DMS114 treated with DMSO at 0.1 percent for 48 hours (cell line): ENCODE results near the gene BCKDHB.
"Not testable (repeated sequence)": the region's sequence is repeated elsewhere in the genome, so short reads cannot be mapped to it uniquely, and the experiment has no call there.

Experiments
- DNase-seq: peaks from one replicate; lab custom pipeline; 2025; ENCODE audit not compliant: unreplicated experiment; lab: John Stamatoyannopoulos, UW

Gene BCKDHB

DNA sequence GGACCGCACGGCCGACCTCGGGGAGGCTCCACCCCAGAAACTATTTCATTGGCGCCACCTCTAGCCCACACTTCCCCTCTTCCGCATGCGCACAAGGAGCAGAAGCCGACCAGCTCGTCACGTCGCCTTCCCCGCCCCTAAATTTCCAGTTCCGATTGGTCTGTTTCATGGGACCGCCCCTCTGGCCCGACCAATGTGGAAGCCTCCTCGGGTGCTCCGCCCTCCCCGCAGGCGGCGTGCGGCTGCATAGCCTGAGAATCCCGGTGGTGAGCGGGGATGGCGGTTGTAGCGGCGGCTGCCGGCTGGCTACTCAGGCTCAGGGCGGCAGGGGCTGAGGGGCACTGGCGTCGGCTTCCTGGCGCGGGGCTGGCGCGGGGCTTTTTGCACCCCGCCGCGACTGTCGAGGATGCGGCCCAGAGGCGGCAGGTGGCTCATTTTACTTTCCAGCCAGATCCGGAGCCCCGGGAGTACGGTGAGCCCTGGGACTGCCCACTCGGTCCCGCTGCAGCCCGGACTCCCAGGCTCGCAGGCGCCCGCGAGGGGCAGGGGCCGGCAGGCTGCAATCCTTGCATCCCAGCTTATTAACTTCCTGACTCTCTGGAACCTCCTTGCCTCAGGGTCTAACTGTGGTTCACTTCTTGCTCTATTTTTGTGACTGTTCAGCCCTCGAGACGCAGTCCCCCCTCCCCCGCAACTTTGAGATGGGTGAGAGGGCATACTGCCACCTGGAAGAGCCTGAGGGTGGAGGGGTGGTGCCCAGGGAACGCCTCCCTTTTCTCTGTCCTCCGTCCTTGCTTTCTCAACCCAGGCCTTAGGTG, at the start of gene BCKDHB:
Gene BCKDHB, plus strand, starts transcription at position 254 of the 818 bp plus-strand sequence. Its CDS starts 23 bp downstream, at position 277.
- DNase-seq, result peak; percentile 93

DNA sequence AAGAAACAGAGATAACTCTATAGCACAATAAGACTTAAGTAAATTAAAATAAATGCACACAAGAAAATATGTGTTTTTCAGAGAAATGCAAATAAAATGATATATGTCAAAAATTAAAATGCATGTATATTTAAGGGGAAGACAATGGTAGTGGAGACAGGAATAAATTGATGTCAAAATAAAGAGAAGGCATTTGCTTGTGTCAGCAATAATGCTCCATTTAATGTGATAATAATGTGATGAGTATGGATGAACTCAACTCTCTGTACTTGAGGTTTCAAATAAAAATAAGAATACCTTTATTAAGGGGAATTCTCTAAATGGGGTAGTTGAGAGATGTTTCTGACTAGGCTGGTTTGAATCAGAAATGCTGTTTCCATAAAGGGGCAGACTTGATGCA, 45.7 kb upstream of the BCKDHB start:
- DNase-seq, result no peak

DNA sequence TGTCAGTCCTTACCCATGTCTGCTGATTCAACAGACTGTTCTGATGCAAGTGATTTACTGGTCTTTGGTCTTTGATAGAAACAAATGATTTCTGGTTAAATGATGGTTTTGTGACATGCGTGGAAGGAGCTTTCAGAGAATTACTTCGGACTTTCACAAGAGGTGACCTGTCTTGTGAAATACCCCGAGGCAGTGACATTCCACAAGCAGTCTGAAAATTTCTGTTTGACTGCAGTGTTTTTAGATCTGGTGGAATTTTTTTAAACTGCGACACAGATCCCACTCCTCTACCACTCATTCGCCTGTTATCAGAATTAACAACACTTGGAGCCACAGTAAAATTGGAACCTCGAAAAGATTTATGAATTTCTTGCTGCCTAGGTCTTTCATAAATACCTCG, 38.3 kb upstream of the BCKDHB start:
- not testable (repeated sequence) for DNase-seq

DNA sequence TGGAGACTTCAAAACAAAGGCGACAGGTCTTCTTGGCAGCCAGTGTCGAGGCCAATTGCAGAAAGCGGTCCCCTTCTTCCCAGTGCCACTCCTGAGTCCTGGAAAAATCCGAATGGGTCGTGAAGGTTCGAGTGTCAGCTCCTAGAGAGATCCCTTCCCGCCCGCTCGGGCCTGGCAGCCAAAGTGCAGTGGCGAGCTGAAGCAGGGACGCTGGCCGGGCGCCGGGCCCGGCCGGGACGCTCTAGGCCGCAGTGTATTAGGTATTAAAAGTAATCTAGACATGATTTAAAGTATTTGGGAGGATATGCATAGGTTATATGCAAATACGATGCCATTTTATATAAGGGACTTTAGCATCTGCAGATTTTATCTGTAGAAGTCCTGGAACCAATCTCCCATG, 36.0 kb upstream of the BCKDHB start:
- DNase-seq, result not testable (repeated sequence)

DNA sequence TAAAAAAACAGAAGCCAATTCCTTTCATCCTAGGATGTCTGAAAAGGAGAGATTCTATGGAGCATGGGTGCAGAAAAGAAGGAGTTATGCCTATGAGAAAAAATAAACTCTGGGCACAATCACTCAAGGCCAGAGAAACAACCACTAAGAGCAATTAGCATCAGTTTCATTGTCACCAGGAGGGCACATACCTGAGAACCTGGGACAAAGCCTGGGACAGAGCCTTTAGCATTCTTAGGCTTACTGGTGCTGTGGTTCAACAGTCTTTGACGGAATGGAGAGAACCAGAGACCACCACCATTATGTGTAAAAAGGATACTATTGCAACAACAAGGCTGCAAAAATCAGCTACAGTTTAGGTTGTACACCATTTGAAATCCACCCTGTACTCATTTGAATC, 29.4 kb upstream of the BCKDHB start:
- no peak for DNase-seq

DNA sequence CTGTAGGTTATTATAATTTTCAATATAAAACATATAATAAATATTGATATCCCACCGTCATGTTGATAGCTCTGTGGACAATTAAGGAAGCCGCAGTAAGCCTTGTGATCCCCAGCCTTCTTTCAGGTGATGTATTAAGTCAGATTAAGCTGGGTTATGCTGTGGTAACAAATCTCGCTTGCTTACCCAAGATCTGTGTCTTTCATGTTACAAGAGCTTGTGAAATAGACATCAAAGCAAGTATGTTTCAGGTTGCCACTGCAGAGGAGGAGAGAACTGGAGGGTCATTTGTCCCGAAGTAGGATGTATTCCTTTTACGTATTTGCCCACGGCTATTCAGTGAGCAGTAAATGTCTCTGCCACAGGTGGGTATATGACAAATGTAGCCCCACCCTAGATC, 17.8 kb upstream of the BCKDHB start:
- no peak for DNase-seq

DNA sequence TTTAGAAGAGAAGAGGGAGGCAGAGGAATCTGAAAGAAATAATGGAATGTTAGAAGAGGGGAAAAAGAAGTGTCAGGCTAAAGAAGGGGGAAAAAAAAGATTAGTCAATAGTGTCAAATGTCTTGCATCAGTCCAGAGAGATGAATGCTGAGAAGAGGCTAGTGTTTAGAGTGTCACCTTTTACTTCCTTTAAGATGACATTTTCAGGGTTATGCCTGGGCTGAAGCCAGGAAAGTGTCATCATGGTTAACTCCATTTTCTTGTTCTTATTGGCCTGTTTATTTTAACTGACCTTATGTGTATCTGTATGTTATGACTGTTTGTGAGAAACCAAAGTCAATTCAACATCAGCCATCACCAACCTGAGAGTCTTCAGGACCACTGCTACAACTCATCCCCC, 15.0 kb upstream of the BCKDHB start:
- no peak for DNase-seq

DNA sequence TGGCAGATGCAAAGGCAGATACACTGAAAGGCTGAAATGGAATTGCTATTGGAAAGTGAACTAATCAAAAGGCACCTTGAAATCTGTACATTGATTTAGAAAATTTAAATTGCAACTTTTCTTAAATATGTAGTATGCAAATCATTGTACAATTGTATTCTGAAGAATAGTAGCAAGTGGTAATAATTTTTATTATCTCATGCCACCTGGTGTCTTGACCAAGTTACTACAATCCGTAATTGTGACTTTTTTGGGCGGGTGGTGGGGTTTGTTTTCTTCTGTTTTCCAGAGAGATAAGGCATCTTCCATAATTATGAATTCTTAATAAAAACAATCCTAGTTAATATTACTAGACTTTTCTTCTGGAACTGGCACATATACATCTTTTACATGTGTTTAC, 12.5 kb upstream of the BCKDHB start:
- peak; percentile 26 for DNase-seq

DNA sequence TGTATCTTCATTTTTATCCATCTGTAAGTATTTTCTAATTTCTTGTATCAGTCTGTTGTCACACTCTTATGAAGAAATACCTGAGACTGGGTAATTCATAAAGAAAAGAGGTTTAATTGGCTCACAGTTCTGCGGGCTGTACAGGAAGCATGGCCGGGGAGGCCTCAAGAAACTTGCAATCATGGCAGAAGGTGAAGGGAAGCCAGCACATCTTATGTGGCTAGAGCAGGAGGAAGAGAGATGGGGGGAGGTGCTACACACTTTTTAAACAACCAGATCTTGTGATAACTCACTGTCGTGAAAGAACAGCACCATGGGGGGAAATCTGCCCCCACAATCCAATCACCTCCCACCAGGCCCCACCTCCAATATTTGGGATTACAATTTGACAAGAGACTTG, 10.9 kb upstream of the BCKDHB start:
- no peak for DNase-seq

DNA sequence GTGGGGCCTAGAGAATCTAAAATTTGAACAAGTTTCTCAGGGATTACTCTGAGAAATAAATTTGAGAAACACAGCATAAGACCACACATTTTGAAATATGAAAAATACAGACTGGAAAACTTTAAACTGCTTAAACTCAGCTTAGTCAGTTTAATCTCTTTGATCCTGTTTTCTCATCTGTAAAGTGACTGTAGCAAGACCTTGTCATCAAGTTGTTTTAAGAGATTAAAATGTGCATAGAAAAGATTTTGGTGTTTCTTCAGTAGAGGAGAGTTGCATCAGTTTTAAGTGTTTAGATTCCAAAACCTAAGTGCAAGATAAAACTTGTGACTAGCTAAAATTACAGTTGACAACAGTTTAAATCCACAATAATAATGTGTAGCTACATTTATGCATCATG, 8.1 kb upstream of the BCKDHB start:
- DNase-seq, result no peak

DNA sequence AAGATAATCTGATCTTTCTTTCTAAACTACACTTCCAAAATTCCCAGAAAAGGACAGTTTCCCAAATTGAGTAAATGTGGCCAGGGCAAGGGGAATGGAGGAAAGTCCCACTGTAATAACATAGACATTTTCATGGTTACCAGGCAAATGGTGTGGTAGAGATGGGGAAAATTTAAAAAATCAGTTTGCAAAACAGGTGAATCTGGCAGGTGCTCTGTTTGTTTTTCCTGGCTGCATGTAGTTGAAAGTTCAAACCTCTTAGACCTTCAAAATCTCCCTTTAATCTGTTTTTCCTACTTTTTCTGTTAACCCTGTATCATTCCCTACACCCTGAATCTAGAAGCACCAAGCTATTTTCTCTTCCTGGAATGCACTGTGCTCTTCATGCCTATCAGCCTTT, 2.0 kb upstream of the BCKDHB start:
- DNase-seq, result no peak

DNA sequence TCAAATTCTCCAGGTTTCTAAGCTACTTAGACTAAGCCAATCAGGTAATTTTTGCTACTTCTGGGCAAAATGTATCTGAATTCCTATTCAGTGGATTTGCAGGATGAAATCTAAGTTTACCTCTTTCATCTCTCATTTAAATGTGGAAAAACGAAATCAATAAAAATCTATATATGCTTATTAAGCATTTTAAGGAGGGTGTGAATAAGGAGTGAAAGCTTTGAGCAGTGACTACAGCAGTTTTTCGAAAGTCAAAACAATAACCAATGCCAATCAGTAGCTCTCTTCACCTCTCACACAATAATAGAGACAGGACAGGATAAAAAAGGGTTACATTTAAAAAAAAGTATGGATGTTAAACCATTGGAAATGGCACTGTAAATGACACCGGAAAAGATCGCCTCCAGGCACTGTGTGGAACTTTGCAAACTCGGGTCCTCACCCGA, 476 bp upstream of the BCKDHB start:
- DNase-seq, result no peak

DNA sequence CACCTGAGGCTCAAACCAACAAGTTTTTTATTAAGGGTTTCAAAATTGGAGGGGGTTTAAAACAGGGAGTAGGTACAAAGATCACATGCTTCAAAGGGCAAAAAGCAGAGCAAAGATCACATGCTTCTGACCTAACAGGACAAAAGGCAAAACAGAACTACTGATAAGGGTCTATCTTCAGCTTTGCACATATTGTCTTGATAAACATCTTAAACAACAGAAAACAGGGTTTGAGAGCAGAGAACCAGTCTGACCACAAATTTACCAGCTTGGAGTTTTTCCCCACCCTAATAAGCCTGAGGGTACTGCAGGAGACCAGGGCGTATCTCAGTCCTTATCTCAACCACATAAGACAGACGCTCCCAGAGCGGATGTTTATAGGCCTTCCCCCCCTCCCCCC, 16.1 kb downstream of the BCKDHB start:
- not testable (repeated sequence) for DNase-seq

DNA sequence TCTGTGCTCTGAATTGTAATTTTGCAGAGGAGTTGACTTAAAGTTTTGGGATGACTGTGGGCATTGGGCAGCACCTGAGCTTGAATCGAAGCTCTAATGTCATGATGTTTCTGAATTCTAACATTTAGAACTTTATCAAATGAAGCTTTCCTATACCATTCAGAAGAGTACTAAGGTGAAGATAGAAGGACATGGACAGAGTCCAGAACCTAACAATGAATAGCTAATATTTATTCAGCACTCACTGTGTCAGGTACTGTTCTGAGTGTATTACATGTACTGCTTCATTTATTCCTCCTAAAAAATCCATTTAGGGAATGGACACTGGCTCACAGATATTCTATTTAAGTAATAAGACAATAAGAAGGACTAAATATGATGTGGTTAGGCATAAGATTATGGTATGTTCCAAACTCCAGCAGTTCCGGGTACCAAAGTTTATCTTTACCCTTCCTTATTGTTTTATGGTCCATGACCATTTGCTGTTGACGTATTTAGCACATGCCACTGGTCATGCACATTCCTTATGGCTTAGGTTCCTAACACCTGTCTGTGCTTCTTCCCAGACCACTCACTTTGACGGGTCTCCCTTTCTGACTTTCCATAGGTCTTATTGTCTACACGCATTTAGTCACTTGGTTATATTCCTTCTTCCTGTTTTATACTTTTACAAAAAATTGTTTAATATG, 20.3 kb downstream of the BCKDHB start:
- no peak for DNase-seq

DNA sequence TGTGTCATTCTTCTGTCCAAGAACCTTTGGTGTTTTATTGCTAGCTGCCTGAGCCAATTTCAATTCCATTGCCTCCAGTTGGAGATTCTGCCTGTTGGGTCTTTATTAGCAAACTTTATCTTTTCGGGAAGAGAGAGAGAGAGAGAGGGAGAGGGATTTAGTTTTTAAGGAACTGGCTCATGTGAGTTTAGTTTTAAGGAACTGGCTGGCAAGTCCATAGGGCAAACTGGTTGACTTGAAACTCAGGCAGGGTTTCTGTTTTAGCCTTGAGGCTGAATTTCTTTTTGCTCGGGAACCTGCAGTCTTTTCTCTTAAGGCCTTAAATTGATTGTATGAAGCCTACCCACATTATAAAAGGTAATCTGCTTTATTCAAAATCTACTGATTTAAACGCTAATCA, 23.0 kb downstream of the BCKDHB start:
- DNase-seq, result no peak

DNA sequence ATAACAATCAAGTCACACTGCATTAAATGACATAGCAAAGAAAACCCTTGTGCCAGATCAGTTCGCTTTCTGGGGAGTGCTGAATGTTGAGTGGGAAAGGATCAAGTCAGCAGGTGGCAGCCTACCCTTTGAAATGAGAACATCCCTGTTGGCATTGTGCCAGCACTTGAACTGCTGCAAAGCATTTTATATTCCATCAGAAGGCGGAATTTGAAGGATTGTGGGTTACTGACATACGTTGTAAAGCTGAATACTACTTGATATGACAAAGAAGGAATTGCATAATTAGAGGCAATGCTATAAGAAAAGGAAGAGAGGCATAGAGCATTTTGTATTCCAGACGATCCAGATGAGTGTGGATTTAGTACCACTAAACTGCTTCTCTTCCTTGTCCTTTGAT, 26.5 kb downstream of the BCKDHB start:
- no peak for DNase-seq

DNA sequence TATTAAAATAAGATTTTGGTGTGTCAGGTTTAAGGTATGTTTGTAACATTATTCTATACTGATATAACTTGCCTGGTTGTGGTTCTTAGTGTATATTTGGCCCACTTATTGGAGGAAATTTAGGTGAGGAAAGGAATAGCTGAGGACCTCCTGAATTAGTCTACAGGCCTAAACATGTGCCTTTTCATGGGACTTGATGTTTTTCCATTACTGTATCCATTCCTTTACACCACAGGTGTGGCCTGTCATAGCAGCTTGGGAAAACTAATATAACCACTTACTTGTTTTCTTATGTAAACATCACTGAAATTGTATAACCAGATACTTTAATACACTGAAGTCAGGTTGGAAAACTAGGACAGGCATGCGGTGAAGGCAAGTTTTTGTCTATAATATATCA, 27.6 kb downstream of the BCKDHB start:
- no peak for DNase-seq

DNA sequence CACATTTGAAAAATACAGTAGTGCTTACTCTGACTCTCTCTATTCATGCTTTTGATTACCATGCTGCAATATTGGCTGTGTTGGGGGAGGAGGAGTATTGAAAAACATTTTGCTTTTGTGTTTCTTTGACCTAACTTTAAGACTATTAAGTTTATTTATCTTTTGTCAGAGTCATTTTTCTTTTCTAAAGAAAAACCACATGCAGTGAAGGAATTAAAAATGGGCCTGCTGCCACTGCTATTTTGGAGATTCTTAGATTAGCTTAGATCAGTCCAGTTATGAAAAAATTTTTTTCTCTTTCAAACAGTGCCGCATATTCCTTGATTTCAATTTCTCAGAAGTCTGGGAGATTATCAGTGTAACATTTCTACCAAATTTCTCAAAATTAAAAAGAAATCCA, 36.1 kb downstream of the BCKDHB start:
- DNase-seq, result no peak

DNA sequence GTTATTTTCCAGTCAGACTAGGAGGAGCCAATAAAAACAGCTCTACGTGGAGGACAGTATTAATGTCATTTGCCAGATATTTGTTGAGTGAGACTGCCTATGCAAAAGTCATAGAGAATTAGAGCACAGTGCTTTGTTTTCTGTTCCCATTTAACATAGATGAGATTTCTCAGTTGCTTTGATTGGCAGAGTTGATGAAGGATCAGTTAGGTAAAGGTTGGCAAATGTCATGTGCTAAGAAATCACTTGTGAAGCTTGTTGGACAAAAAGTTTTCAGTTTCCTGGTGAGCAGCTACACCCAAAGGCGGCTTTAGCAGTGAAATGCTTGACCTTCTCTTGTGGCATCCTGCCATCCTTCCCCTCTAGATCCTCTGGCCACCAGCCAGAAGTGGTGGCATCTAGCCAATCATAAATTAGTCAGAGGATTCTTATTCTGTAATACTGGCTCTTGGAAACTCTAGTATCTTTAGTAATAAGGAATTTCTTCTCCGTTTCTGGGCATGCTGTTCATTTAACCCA, 37.0 kb downstream of the BCKDHB start:
- no peak for DNase-seq

DNA sequence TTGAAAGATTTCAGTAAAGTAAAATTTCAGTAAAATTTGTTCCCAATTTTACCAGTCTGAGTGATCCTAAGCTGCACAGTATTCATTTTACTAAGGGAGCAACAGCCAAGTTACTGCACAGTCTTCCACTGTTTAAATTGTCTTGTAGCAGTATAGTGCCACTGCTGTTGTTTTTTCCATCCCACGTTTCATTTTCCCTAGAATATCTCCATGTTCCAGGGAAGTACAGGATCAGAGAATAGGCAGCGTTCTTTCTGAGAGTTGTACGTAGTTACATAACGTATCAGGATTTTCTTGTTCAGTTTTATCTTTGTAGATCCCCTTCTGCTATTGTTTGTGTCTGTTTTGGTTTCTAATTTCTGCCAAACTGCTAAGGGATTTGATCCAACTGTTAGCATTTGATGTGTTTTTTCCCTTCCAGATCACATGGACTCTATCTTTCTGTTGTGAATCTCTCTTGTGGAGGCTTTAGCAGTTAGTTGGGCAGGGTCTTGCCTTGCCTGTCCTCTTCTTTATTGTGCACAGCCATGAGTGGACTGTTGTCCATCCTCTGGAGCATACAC, 38.4 kb downstream of the BCKDHB start:
- no peak for DNase-seq

DNA sequence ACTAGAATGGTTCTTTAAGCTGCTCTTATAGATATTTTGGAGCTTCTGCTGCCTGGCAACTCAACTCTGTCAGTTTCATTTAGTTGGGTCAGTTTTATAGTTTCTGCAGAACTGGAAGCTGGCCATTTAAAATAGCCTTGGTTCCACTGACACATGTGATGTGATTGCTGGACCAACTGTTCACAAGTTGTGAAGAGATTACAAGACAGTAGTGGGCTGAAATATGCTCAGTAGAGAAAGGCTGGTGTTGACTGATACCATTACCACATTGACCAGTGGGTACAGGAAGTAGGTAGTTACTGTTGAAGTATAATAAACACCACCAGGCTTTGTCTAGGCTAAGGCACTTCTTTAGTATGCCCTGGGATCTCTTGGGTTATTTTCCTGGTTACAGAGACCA, 39.0 kb downstream of the BCKDHB start:
- no peak for DNase-seq

DNA sequence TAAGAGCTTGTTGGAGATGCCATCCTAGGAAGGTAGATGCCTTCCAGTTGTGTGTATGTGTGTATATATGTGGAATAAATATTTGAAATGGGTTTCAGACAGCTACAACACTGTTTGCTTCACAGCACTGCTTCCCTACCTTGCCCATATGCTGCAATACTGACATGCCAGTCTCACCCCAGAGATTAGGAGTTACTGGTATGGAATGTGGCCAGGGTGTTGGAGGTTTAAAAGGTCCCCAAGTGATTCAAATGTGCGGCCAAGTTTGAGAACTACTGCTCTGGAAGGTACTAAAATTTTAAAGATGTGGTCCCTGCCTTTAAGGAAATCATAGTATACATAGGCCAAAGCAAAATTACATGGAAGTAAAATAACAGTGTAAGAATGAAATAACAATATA, 39.5 kb downstream of the BCKDHB start:
- DNase-seq, result no peak
